Activated CD4-positive, alpha-beta T cell treated with anti-CD3 and anti-CD28 coated beads, Interleukin-2, Interleukin-6, amounts not matched to agents 100 ng/mL and 50 ng/mL, durations not matched to agents 16 hours and 8 hours (primary cell): ENCODE data around the gene RIMBP2.

Experiments
- DNase-seq: peaks from one replicate; pipeline ENCODE4 v3.0.0-alpha.2; 2020

The RIMBP2 gene

DNA sequence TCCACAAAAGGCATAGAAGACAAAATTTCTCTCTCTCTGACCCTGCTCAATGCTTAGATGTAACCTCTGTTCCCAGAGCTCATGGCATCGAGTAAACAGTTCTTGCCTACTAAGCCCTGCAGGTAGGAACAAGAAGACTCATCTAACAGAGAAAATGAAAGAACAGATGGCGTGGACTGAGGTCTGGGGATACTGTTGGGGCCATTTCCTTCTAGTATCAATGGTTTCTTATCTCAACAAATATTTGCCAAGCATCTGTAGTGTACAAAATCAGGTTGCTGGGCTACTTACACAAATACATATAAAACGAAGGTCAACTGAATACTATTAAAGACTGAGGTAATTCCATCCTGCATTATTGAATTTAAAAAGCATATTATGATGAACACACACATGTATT lies 93.3 kb downstream of the RIMBP2 start:
- DNase-seq: no peak

DNA sequence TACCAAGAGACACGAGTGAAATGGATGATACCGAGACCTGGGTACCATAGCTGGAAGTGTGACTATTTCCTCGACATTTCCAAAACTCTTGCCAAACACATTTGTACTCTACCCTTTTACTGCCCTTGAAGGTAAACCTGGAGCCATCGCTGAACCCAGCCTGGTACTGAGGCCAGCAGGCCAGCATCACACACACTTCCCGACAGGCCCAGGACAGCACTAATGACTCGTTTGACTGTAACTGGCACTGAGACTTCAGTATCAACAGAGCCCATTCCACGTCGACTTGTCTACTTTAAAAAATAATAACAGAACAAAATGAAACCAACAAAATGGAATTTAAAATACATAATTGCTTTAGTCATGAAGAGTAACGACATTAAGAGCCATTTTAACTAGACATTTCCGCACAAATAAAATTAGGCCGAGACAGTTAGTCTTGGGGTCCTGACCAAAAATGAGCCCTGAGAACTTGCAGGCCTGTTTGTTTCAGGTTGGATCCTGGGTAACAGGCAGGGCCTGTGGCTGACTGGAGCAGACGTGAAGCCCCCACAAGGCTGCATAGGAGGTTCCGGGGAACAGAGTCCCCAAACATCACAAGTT lies 94.3 kb downstream of the RIMBP2 start:
- DNase-seq: no peak

DNA sequence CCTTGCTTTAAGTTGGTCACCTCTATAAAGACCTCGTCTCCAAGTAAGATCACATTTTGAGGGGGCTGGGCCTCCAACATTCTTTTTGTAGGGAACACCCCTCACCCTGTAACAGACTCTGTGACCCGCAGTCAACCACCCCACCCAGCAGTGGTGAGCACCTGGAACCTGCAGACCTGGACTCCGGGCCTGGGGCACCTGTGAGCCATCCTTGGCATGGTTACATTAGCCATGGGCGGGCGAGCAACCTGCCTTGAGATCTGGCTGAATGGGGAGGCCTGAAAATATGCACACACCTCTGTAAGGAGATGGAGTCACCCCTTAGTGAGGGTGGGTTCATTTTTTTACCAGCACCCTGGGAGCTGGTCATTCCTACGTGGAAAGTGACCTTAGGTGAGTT lies 95.3 kb downstream of the RIMBP2 start:
- DNase-seq: no peak

DNA sequence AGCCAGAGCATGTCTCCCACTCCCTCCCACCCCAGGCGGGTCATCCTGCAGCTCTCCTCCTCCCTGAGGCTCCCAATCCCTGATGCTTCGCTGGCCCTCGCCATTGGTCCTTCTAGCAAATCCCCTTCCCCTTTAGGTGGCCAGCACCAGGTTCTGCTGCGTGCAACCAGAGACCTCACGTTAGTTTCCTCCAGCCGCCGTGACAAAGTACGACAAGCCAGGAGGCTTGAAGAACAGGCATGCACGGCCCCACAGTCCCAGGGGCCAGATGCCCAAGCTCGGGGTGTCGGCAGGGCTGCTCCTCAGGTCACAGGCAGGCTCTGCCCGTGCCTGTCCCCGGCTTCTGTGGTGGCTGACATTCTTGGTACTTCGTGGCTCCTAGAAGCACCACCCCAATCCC lies 95.8 kb downstream of the RIMBP2 start:
- DNase-seq: no peak

DNA sequence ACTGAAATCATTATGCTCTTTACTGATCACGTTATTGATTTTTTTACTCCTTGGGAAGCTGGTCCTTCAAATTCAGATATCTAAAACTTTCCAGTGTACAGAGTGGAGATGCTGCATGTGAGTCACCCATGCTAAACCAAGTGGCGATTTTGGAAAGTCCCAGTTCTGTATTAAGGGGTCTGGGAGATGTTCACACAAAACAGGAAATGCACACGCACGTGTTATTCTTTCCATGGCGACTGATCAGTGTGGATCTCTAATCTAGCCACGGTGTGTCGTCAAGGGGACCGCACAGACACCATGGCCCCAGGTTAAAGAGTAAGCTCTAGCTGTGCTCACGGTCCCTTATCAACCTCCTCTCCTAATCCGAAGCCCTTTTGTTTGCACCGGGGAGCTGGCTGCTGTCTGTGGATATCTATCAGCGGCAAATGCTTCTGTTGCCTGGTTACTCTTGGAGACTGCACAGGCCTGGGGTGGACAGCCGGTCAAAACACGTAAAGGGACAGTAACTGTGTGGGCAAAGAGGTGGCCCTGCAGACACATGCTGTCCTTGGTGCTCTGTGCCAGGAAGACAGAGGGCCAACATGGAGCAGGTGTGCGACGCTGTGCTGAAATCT lies 96.6 kb downstream of the RIMBP2 start:
- DNase-seq: no peak

DNA sequence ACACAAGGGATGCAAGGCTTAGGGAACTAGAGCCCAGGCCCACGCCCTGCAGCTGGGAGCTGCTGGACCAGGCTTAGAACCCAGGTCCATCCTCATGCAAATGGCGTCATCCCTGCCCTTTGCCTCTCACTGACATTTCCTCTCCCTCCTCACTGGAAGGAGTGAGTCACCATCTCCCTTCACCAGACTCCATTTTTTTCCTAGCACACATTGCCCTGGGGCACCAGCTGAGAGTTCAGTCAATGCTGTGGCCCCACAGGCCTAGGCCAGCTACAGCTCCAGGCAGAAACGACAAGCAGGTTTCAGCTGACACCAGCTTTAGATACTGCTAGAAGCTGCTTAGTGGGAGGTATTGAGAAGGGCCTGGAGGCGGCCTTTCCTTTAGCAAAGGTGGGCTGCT lies 98.9 kb downstream of the RIMBP2 start:
- no peak for DNase-seq

DNA sequence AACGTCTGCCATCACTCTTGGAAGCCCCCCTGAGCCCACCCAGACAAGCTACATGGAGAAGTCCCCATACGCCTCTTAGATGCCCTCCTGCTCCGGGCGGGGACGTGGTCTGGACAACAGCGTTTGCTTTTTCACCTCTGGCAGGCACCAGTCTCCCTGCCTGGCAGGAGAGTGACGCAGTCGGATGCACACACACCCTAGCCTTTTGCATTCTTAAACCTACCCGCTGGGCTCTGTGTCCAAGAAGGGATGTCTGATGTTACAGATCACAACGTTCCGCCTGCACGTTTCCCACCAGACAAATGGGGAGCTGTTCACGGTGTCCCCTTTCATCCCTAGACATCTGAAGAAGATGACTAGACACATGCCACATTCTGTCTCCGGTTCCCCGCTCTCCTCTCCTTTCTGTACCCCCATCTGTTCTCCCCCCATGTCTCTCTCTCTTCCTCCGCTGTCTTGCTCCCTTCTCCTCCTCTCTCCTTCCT lies 100.2 kb downstream of the RIMBP2 start:
- DNase-seq: no peak

DNA sequence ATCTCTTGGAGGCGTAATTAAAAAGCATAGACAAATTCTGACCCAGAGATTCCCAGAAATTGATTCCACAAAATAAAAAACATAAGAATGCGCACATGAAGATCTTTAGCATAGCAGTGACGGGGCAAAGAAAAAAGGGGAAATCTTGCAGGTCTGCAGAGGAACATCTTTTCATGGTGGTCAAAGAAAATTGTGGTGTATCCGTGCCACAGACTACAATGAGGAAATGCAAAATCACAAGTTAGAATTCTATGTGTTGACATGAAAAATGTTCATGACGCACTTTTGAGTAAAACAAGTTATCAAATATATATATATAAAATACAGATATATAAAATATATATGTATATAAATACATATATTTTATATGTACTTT lies 101.6 kb downstream of the RIMBP2 start:
- no peak for DNase-seq

DNA sequence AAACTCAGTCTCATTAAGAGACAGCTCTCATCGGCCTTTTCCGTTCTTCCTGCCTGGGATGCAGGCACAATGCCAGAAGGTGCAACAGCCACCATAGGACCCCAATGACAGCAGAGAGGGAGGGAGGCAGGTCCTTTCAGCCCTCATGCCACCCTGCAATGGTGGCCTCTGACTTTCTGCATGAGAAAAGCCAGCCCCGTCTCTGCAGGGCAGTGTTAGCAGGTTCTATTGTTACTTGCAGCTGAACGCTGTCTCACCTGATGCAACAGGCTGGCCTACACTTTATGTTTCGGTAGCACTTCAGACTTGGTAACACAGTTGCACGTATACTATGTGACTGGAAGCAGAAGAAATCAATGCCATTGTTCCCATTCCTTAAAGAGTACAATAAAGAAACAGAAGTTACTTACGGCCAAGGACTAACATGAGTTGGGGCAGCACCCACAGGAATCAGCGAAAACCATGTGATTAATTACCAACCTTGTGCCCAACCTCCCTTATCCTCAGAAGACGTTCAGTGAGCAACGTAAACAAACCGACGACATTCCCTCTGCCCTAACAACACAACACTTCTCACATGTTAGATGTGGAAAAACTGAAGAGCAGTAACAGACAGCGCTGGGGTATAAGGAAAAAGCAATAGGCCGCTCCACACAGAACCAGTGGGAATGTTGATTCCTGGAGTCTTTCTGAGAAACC lies 102.1 kb downstream of the RIMBP2 start:
- DNase-seq: no peak

DNA sequence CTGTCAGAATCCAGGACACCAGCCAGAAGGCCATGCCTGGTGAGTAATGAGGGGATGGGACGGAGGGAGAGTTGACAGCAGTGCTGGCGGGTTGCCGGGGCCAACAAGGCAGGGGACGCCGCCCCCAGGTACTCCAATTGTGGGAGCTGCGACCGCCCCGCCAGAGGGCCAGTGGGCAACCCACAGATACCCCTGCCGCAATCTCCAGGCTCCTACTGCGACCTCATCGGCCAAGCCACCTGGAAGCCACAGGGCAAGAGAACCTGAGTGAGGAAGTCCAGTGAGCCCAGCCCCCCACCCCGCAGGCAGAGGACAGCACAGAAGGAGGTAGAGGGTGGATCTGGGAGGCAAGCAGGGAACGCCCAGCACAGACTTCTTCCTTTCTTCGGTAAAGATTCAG lies 103.0 kb downstream of the RIMBP2 start:
- DNase-seq: no peak

DNA sequence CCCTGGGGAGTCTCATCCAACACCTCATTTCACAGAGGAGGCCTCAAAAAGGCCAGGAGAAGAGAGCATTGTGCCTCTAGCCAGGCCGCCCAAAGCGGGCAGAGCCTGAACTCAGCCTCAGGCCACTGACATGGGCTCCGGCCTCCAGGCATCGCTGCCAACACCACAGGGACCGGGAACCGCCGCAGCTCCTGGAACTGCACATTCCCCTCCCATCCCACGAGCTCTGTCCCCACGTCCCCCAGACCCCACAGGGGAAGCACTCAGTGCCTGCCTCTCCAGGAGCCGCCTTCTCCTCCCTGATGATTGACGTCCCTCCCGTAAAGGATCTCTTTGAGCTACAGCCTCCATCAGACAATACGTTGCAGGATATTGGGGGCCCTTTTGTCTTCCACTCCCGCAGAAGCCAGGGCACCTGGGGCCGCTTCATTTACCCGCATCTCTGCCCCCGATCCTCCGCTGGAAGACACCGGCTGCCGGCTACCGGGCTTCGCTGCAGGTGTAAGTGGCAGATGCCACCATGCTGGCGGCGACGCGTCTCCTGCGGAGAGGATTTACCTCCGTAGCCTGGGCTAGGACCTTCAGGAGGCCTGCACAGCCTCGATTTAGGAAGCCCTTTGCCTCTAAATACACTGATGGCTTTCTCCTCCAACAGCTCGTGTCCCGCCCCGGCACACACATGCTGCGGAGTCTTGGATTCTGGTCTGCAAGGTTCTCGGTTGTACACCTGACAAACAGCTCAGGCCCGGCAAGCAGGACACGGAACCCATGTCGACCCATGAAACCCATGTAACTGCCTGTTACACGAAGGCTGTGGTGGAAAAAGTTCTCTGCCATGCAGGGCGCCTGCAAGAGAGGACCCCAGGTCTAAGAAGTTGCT lies 104.8 kb downstream of the RIMBP2 start:
- no peak for DNase-seq

DNA sequence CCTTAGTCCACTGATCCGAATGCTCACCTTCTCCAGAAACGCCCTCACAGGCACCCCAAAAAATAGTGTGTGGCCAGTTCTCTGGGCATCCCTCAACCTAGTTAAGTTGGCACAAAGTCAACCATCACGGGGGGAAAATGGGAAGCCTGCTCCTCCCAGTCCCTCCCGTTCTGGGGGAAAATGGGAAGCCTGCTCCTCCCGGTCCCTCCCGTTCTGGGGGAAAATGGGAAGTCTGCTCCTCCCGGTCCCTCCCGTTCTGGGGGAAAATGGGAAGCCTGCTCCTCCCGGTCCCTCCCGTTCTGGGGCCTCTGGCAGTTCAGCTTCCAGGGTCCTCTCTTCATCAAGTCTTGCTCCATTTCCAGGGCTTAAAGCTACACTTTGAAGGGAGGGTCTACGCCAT lies 106.1 kb downstream of the RIMBP2 start:
- DNase-seq: no peak

DNA sequence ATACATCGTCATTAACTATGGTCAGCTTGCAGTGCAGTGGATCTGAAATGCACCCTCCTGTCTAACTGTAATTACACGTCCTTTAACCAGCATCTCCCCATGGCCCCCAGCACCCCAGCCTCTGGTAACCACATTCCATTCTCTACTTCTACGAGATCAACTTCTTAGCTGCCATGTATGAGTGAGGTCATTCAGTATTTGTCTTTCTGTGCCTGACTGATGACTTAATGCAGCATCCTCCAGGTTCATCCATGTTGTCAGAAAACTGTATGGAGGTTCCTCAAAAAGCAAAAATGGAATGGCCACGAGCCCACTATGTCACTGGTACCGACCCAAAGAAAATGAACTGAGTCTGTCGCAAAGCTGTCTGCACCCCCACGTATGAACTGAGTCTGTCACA lies 107.3 kb downstream of the RIMBP2 start:
- no peak for DNase-seq

DNA sequence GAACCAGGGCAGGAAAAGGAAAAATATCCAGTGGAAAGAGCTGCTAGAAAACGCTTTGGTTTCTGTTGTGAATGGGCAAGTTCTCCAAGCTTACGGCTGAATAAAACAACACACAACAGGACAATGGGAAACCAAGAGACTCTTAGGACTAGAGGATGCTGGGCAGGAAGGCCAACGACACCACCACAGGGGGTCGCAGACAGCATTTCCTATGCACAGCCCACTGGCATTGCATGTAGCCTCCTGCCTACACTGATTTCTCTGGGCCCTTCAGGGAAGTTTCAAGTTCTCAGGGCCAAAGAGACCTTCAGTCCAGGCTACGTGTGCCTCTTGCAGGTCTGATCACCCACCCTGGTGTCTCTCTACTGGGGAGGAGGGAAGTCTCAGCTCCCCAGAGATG lies 108.0 kb downstream of the RIMBP2 start:
- DNase-seq: no peak

DNA sequence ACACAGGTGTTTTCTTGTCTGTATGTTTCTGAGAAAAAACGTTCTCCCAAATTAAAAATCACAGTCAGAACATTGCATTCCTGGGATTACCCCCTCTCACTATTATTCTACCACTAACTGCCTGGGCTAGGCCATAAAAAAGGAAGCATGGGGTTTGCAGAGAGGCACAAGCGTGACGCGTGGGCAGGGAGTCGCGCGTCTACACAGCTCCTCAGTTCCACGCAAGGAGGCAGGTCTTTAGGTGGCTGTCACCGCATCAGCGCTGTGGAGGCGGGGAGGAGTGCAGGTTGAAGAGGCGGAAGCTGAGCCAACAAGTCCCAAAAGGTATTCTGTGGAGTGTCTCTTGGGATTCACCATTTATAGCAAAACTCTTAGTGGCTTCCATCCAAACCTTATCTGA lies 109.9 kb downstream of the RIMBP2 start:
- DNase-seq: no peak

DNA sequence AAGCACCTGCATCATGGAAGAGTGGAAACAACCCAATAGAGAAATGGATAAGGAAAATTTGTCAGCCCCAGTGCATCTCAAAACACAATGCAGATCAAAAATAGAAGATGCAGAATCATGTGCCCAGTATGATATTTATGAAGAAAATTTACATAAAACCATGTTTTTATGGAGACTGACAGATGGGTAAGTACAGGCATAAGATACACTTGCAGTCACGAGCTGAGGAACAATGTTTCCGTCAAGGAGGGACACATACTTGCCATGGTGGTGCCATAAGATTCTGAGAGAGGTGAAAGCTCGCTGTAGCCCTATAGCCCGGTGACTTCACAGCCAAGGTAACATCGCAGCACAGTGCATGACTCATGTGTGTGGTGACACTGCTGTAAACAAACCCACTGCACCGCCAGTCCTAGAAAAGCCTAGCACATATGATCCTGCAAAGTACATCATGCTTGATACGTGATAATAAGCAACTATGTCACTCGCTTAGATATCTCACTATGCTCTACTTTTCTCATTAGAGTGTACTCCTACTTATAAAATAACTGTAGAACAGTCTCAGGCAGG lies 112.6 kb downstream of the RIMBP2 start:
- DNase-seq: no peak

DNA sequence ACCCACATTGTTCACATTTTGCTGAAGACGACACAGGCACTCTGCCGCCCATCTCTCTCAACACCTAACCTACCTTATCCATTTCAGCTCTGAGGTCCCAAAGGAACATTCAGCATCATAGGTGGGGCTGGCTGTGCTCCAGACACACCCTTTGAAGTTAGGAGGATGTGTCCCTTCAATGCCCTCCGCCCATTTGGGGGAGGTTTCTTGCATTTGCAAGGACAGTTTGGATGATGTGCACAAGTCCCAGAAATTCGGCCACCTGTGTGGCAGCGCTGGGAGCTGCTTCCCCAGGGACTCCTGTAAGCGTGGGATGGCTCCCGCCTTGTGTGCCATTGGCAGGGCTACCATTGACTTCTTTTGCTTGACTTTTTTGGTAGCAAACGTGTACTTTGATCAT lies 113.8 kb downstream of the RIMBP2 start:
- DNase-seq: no peak

DNA sequence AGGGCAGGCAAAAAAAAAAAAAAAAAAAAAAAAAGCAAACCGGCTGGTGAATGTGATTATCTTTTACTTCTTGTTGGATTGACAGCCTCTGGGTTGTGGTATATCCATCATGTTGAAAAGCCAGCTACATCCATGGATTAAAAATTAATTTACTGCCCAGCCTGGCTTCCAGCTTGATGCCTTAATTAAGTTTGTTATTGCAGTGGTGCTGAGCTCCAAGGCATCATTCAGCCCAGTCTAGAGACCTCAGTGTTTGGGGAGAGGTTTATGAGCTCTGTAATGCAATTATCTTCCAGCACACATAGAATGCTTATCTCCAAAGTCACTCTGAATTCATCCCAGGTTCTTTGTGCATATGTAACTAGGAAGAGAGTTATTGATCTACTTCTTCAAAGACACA lies 114.8 kb downstream of the RIMBP2 start:
- DNase-seq: no peak

DNA sequence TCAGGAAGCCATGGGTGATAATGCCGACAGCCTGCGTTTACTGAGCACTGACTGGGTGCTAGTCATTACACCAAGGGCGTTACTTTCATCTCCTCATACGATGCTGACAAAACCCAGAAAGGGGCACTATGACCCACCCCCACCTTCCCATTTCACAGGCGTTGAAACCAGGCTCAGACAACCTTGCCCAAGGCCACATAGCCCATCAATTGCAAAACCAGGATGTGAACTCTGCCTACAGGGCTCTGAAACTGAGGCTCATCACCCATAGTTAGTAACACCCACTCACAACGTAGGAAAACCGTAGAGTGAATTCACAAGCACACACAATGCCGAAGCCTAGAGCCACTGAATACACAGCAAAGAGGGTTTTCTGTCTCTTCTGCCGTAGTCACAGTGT lies 119.9 kb downstream of the RIMBP2 start:
- no peak for DNase-seq

DNA sequence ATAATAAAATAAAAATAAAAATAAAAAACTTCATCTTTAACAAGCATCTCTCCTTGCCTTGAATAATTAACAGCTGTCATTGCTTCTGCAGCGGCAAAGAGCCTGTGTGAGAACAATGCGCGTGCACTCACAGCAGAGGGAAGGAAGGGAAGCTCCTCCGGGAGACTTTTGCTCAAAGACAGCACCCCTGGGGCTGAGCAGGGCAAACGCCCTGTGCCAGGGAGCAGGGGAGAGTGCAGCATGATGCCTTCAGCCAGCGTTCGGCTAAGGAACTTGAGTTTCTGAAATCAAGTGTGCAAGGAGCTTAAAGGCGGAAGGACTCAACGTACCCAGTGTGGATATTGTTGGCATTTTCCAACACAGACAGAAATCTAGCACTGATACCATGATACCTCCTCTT lies 120.5 kb downstream of the RIMBP2 start:
- no peak for DNase-seq

DNA sequence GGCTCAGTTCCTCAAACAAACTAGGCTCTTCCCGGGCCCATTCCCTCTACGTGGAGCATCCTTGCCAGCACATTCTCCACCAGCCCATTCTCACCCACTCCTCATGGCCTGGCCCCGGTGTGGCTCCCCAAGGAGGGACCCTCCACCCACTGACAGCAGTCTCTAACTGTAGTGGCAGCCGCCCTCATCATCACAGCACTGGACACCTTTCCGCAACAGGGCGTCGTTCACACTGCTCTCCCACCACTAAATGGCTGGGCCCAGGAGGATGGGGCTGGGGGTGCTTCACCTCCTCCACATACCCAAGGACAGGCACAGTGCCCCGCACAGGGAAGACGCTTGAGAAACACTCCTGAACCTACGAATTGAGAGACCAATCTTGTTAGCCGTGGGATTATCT lies 123.0 kb downstream of the RIMBP2 start:
- DNase-seq: no peak

DNA sequence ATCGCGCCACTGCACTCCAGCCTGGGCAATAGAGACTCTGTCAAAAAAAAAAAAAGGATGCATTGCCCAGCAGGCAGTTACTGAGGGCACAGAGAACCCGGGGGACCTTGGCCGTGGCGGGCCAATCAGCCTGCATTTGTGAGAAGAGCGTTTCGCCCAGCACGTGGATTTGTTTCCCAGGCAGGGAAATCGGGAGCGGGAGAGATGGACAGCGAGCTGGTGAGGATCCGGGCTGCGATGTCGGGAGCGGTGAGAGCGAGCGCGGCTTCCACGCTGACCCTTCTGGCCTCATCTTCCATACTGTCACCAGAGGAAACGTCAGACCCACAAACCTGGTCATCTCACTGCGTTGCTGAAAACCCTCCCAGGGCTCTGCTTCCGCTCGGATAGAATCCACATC lies 123.5 kb downstream of the RIMBP2 start:
- DNase-seq: no peak

DNA sequence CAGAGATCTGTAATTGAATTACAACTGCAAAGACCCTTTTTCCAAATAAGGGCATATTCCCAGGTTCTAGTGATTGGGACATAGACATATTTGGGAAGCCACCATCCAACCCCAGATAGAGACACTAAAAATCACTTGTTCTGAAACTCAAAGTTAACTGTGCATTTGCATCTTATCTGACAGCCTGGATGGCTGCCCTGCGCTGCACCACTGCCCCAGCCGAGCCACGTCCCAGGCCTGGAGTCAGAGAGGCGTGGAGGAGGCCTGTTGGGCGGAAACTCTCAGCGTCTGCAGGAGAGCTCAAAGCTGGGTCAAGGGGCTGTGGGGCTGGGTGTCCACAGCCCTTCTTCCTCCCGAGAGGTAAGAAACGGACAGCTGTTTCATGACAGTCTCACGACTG lies 124.4 kb downstream of the RIMBP2 start:
- DNase-seq: no peak
